NK-92 (cell line): ENCODE data around the gene PLA2G4A.

Experiments
- DNase-seq: peaks from one replicate; lab custom pipeline; 2025; ENCODE audit not compliant: unreplicated experiment; lab: John Stamatoyannopoulos, UW

PLA2G4A gene

GRCh38 chr1:186831168-186831567 lies 2.4 kb downstream of the PLA2G4A start:
- no peak for DNase-seq

DNA sequence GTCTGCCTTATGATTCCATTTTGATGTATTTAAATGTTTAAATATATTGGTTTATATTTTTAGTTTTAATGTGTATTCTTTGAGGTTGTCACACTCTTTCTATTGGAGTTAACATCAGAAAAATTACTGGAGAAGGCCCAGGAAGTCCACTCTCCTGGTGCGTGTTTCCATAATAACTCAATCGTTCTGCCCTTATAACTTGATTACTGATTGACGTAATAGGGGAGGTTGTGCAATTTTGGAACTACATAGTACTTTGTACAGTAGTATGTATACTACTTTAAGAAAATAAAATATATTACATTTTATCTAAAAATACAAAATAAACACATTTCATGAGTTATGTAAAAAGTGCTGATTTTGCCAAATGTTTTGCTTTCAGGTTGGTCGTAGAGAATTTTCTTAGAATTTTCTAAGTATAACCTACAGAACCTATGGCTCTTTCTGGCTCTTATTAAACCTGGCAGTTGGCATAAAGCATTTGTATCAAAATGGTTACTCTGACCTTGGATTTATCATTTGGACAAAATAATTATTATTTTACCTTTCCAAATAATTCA lies 5.7 kb downstream of the PLA2G4A start:
- no peak for DNase-seq

GRCh38 chr1:186835448-186835847 lies 6.7 kb downstream of the PLA2G4A start:
- DNase-seq, result no peak

DNA sequence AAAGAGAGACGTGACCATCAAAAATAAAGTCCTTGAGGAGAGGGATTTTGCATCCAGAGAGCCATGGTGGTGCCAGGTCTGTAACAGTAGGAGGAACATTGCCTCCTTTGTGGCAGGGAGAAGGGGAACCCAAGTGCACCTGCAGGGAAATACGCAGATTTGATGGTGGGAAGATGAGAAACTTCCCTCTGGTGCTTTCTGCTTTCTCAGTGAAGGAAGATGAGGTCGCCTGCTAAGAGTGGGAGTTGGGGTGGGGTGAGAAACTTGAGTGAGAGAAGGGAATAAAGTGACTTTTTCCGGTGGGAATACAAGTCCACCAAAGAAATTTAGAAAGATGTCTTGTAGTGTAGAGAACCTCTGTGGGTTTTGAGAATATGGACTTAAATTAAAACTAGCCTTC lies 9.1 kb downstream of the PLA2G4A start:
- no peak for DNase-seq

DNA sequence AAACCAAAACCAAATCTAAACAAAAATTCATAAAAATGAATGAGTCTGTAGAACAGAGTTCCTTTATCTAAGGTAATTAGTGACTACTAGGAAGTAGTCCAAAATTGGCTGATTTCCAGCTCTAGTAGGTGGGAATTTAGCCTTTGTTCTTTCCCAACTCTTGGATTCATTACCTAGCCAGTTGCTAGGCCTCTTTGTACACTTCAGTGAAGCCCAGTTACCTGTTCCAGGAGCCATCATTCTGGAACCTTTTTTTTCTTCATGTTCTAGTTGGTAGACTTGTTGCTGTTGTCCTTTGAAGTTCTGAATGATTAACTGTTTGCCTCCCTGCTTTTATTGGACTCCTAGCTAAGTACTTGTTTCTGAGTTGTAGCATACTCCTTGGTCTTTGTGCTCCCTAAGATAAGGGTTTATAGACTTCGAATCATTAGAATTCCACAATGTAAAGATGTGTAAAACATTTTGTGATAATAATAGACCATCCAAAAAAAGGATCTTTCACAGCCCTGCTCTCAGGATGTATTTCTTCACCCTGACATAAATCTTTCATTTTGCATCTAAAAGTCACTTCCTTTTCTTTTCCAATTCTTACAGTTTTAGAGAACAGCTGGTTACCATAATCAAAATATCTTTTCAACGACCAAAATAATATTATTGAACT lies 9.8 kb downstream of the PLA2G4A start:
- DNase-seq, result no peak

- DNase-seq, result no peak
Measured at GRCh38 chr1:186839041-186839400, 10.3 kb downstream of the PLA2G4A start.

DNA sequence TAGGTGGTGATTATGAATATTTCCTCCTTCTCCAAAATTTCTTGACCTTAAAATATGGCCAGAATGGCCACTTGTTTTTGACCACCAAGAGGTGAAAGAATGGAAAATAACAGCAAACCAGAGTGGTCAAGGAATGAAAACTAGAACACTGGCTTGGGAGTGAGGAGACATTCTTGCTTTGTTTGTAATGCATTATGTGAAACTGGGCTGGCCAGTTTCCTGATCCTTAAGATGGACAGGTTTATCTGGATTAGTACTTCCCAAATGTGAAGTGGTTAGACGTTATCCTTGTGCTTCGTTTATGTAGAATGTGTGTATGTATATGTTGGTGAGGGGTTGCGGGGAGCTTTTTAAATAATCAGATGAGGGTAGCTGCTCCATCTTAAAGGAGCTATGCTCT lies 12.8 kb downstream of the PLA2G4A start:
- no peak for DNase-seq

- DNase-seq, result no peak
Measured at GRCh38 chr1:186842547-186842946, 13.8 kb downstream of the PLA2G4A start.

DNA sequence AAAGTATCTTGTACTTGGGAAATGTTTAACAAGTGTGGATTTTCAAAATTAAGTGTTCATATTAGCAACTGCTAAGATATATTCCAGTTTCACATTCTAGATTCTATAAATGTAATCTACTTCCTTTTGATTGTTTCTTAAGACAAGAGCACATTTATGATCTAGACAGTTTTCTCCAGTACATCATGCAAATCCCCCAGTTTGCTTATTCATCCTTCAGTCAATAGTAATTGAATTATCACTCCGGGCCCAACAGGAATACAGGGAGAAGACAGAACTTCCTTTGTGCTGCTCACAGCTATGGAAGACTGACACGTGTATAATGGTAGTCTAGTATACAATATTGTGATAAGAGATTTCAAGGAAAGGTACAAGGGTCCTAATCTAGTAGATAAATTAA lies 14.5 kb downstream of the PLA2G4A start:
- no peak for DNase-seq

DNA sequence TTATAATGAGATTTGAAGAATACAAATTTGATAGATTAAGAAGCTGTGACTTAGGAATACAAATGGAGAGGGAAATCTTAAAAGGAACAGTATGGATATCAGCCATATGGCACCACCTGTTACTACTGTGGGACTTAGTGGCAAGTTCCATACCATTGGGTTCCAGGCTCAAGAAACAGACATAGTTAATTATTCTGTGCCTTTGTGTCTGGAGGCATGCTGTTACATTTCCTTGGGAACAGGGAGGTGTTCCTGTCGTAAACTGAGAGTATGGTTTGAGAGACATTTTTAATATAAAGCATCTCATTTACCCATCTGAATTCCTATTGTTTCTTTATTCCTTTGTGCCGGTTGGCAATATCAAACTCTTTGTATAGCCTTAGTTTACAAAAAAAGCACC lies 15.2 kb downstream of the PLA2G4A start:
- DNase-seq, result no peak

GRCh38 chr1:186845576-186846210 lies 16.9 kb downstream of the PLA2G4A start:
- no peak for DNase-seq

DNA sequence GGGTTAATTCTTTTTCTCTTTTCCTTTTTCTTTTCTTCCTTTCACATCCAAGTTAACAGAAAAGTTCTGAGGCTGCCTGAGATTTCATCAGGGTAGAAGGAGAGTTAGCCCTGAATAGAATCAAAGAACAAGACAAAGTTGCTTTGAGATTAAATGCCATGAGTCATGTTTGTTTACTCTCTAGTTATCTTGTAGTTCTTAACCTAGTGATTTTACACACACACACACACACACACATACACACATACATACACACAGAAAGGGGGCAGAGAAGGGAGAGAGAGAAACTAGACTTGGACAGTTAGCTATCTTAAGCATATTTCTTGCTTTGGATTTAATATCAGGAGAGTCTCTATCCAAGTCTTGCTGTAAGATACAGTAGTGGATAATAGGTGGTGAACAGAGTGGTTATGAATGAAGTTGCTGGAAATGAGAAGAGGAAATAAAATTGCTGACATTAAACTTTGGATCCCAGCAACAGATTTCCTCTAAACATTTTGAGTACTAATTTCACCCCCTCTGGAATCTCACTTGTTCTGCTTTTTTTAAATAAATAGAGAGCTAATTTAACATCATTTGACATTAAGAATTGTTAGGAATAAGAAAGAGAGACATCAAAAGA lies 19.9 kb downstream of the PLA2G4A start:
- DNase-seq, result no peak

DNA sequence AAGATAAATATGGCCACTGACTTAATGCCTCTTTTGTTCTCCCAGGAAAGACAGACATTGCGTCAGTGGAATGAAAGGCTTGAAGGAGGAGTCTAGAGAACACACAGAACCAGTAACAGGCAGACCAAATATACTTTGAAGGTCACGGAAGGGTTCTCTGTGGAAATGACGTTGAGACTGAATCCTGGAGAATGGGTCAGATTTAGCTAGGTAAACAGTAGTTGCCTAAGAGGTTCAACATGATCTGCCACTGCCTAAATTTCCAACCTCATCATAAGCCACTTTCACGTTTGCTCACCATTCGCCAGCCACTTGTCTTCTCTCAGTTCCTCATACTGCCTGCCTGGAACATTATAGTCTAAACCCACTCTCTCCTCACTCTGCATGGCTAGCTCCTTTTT lies 20.5 kb downstream of the PLA2G4A start:
- no peak for DNase-seq

DNA sequence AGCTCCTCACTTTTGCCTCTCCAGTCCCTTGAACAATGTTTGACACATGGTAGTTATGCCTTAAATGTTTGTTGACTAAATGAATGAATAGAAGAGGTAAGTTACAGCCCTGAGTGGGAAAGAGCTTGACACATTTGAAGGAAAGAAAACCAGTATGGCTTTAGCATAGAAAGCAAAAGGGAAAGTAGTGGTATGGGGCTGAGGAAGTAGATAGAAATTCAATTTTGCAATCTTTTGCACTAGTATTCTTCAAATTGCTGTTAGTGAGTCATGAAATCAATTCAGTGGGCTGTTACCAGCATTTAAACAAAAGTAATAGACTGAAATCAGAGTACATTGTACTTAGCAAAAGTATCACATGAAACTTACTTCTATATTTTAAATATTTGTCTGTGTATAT lies 21.1 kb downstream of the PLA2G4A start:
- DNase-seq, result no peak

DNA sequence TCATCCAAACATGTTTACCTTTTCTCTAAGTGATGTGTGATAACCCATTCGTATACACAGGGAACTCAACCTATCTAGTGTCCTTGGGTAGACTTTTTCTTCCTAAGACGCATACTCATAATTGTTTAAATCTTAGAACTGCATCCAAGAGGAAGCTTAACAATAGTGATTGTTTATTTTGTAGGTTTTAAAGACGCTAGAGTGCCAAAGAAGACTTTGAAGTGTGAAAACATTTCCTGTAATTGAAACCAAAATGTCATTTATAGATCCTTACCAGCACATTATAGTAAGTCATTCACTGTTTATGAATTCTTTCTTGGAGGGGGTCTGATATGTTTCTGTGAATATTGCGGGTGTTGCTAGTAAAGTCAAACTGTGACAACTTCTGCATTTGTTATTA lies 25.4 kb downstream of the PLA2G4A start:
- no peak for DNase-seq

- DNase-seq, result no peak
Measured at GRCh38 chr1:186858923-186859322, 30.2 kb downstream of the PLA2G4A start.

GRCh38 chr1:186859995-186860394 lies 31.2 kb downstream of the PLA2G4A start:
- DNase-seq, result no peak

- no peak for DNase-seq
Measured at GRCh38 chr1:186864296-186864695, 35.5 kb downstream of the PLA2G4A start.

DNA sequence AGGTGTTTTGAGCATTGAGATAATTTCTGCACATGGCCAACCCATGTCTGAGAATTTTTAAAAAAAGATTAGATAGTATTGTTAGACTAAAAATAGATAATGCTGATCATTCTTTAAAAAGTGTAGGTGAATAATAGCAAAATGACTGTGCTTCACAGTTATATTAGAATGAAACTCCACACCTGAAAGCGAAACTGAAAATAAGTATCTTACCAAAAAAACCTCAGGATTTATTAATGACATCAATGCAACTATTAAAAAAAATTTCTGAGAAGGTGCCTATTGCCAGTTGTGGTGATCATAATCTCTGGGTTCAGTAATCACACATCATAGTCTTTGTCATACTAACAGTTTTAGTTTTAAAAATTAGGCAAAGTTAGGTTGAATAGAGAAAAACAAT lies 36.5 kb downstream of the PLA2G4A start:
- no peak for DNase-seq

GRCh38 chr1:186865857-186866256 lies 37.1 kb downstream of the PLA2G4A start:
- no peak for DNase-seq

DNA sequence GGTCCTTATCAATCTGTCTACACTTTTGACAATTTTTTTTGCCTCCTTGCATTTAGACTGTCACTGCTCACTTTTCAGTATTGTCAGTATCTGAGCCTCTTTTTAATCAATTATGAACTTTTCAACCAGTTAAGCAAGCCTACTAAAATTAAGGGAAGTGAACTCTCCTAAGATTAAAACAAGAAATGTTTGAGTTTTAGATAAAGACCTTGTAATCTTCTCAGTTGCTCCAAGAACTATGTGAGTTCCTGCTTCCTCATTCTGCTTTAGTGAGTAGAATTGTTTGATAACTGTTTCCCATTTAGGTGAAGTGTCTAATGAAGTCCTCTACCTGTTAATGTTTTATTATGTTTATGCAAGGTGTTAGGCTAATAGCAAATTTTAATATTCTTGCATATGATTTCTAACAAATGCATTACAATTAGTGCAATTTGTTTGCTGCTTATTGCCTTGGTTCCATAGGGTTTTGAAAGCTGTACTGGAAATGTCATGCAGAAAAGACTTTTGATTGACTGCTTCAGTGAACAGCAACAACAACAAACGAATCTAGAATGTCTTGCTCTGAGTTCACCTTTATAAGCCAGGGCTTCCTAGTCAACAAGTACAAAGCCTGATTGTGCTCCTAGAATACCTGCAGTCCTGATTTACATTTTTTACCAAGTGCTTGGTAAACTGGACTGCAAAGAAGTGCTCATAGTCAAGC lies 40.9 kb downstream of the PLA2G4A start:
- no peak for DNase-seq

DNA sequence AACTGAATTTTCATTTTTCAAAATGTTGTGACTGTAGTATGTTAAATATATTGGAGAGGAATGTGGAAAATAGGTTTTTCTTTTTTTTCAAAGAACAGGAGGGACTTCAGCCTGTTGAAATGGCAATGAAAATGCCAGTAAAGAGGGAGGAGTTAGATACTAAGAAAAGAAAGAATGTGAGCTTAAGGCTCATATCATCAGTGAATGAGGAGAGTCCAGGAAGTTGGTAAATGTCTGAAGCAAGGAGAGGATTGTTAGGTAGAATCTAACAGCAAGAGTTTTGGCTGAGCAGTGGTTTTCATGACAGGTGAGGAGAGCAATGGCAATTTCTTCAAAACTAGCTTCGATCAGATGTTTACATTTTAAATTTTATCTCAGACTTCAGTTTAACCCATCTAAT lies 43.0 kb downstream of the PLA2G4A start:
- no peak for DNase-seq
